PFSK-1 (cell line): Measurements from ENCODE around the gene ZNF831.

Experiments
- REST ChIP-seq, 2 experiments: IDR thresholded peaks; 2 replicates each; pipeline versions ENCODE4 v1.6.1 to v1.8.0; 2011 to 2012; ENCODE audit warnings: low read depth in 2 of 2, low read length in 2 of 2, control low read depth in 1 of 2, inconsistent platforms in 1 of 2, mild to moderate bottlenecking in 1 of 2, moderate library complexity in 1 of 2; ENCODE audit not compliant: insufficient read depth in 1 of 2
- TAF1 ChIP-seq: IDR thresholded peaks from 2 replicates; pipeline ENCODE4 v1.6.1; 2012; ENCODE audit warnings: low read length, control low read depth, borderline replicate concordance; ENCODE audit not compliant: insufficient read depth

- no peak for TF ChIP-seq TAF1
- TF ChIP-seq REST (IDR thresholded peaks at IDR 0.05; ENCODE audit: insufficient read depth in 1 of 2, low read depth in 2 of 2, low read length in 2 of 2) = no peak
These were observed 10.9 kb upstream of the ZNF831 start for GRCh38 chr20:59152559-59153354.
